AG20443 (cell line): ENCODE measurements around the gene DNASE1.
A peak's percentile ranks its signal among the peaks of the same experiment; 100 is the strongest.
"Not testable (repeated sequence)": the region's sequence is repeated elsewhere in the genome, so short reads cannot be mapped to it uniquely, and the experiment has no call there.

ENCODE experiments used
- DNase-seq: peaks from one replicate; pipeline ENCODE4 v3.0.0; 2012; ENCODE audit warnings: low spot score, mixed read lengths

The DNASE1 gene

GRCh38 chr16:3654249-3654991 lies at the start of gene DNASE1:
DNASE1 (plus strand) TSS chr16:3654691; CDS start chr16:3655374, 683 bp downstream.
- DNase-seq = peak; percentile 79

- DNase-seq = no peak
Observed at GRCh38 chr16:3606441-3606840, 48.0 kb upstream of the DNASE1 start.

- DNase-seq = no peak
Observed at GRCh38 chr16:3607161-3607560, 47.3 kb upstream of the DNASE1 start.

GRCh38 chr16:3607634-3608033 lies 46.9 kb upstream of the DNASE1 start:
- no peak for DNase-seq

- DNase-seq = no peak
Observed at GRCh38 chr16:3608069-3608468, 46.4 kb upstream of the DNASE1 start.

- not testable (repeated sequence) for DNase-seq
Observed at GRCh38 chr16:3608976-3609375, 45.5 kb upstream of the DNASE1 start.

GRCh38 chr16:3609895-3610697 lies 44.4 kb upstream of the DNASE1 start:
- no peak for DNase-seq

GRCh38 chr16:3610698-3611145 lies 43.8 kb upstream of the DNASE1 start:
- no peak for DNase-seq

- DNase-seq = peak; percentile 100
Observed at GRCh38 chr16:3611146-3611975, 43.1 kb upstream of the DNASE1 start, which contains the start of gene SLX4. SLX4 (minus strand) TSS chr16:3611606; CDS start chr16:3608964, 2,642 bp downstream.

GRCh38 chr16:3612510-3613466 lies 41.7 kb upstream of the DNASE1 start:
- no peak for DNase-seq

- no peak for DNase-seq
Observed at GRCh38 chr16:3618769-3619141, 35.7 kb upstream of the DNASE1 start.

GRCh38 chr16:3623642-3624041 lies 30.8 kb upstream of the DNASE1 start:
- DNase-seq = no peak

- no peak for DNase-seq
Observed at GRCh38 chr16:3625331-3625730, 29.2 kb upstream of the DNASE1 start.

- no peak for DNase-seq
Observed at GRCh38 chr16:3625911-3626732, 28.4 kb upstream of the DNASE1 start.

- DNase-seq = peak; percentile 8
Observed at GRCh38 chr16:3637371-3637923, 17.0 kb upstream of the DNASE1 start.

- no peak for DNase-seq
Observed at GRCh38 chr16:3638916-3639644, 15.4 kb upstream of the DNASE1 start.

- DNase-seq = no peak
Observed at GRCh38 chr16:3640207-3640606, 14.3 kb upstream of the DNASE1 start.

- DNase-seq = no peak
Observed at GRCh38 chr16:3640632-3641501, 13.6 kb upstream of the DNASE1 start.
